ENCODE measurements around the gene CA14.
A peak's percentile ranks its signal among the peaks of the same experiment; 100 is the strongest.
"Not testable (repeated sequence)": the region's sequence is repeated elsewhere in the genome, so short reads cannot be mapped to it uniquely, and the experiment has no call there.

The CA14 gene

GRCh38 chr1:150281221-150281757 lies 23.7 kb downstream of the CA14 start:
- DNase-seq: peak; percentile 74

- DNase-seq: peak; percentile 100
Measured at GRCh38 chr1:150281758-150282557, 24.4 kb downstream of the CA14 start, which contains the start of gene CIART. Gene CIART, plus strand, starts transcription at chr1:150282554. Its CDS starts 714 bp downstream, at chr1:150283268.

GRCh38 chr1:150282558-150282958 lies 25.0 kb downstream of the CA14 start:
- no peak for DNase-seq

GRCh38 chr1:150283260-150283659 lies 25.7 kb downstream of the CA14 start:
- DNase-seq: no peak

GRCh38 chr1:150288382-150288781 lies 30.8 kb downstream of the CA14 start:
- no peak for DNase-seq

GRCh38 chr1:150288822-150289221 lies 31.2 kb downstream of the CA14 start:
- DNase-seq: no peak

- DNase-seq: peak; percentile 89
Measured at GRCh38 chr1:150293433-150294253, 36.1 kb downstream of the CA14 start, which contains the start of gene MRPS21. Gene MRPS21, plus strand, starts transcription at chr1:150293861. Its CDS starts 506 bp downstream, at chr1:150294367.

GRCh38 chr1:150295476-150295875 lies 37.9 kb downstream of the CA14 start:
- no peak for DNase-seq

- DNase-seq: no peak
Measured at GRCh38 chr1:150299716-150300115, 42.1 kb downstream of the CA14 start.

- no peak for DNase-seq
Measured at GRCh38 chr1:150302338-150302737, 44.8 kb downstream of the CA14 start.

- DNase-seq: no peak
Measured at GRCh38 chr1:150302902-150303301, 45.3 kb downstream of the CA14 start.

GRCh38 chr1:150308585-150308984 lies 51.0 kb downstream of the CA14 start:
- DNase-seq: not testable (repeated sequence)

GRCh38 chr1:150309758-150310508 lies 52.4 kb downstream of the CA14 start:
- DNase-seq: no peak

- DNase-seq: no peak
Measured at GRCh38 chr1:150311762-150312161, 54.2 kb downstream of the CA14 start.

Data from fibroblast of skin of scalp (primary cell).